ENCODE measurements around the gene DDX54.

Gene DDX54

GRCh38 chr12:113196582-113196981 lies 11.3 kb upstream of the DDX54 start:
- DNase-seq (ENCODE audit: low read depth in 2 of 2): no peak
- TF ChIP-seq CTCF (IDR thresholded peaks at IDR 0.05; ENCODE audit: low read depth, low read length): no peak

GRCh38 chr12:113195598-113195997 lies 10.3 kb upstream of the DDX54 start:
- H3K4me3 ChIP-seq (replicated peaks in 1 of 2; ENCODE audit: low read depth in 2 of 2, low read length in 2 of 2): no peak overlapping the region
- no peak for TF ChIP-seq CTCF (IDR thresholded peaks at IDR 0.05; ENCODE audit: low read depth, low read length)
- no peak for DNase-seq (ENCODE audit: low read depth in 2 of 2)

More at GRCh38 chr12:113196582-113196981, 11.3 kb upstream of the DDX54 start:
- no peak overlapping the region for H3K4me3 ChIP-seq (replicated peaks in 1 of 2; ENCODE audit: low read depth in 2 of 2, low read length in 2 of 2)

- DNase-seq (ENCODE audit: low read depth in 2 of 2): peak; percentile 61 to 69
- H3K4me3 ChIP-seq (replicated peaks in 1 of 2; ENCODE audit: low read depth in 2 of 2, low read length in 2 of 2): no peak overlapping the region
- no peak for TF ChIP-seq CTCF (IDR thresholded peaks at IDR 0.05; ENCODE audit: low read depth, low read length)
Measured at GRCh38 chr12:113194971-113195391, 9.7 kb upstream of the DDX54 start.

GRCh38 chr12:113191227-113191626 lies 5.9 kb upstream of the DDX54 start:
- DNase-seq (ENCODE audit: low read depth in 2 of 2): no peak
- no peak overlapping the region for H3K4me3 ChIP-seq (replicated peaks in 1 of 2; ENCODE audit: low read depth in 2 of 2, low read length in 2 of 2)
- no peak for TF ChIP-seq CTCF (IDR thresholded peaks at IDR 0.05; ENCODE audit: low read depth, low read length)

- DNase-seq (ENCODE audit: low read depth in 2 of 2): peak; percentile 39 to 49
- TF ChIP-seq CTCF (IDR thresholded peaks at IDR 0.05; ENCODE audit: low read depth, low read length): no peak
- H3K4me3 ChIP-seq (replicated peaks in 1 of 2; ENCODE audit: low read depth in 2 of 2, low read length in 2 of 2): no peak overlapping the region
Measured at GRCh38 chr12:113190761-113191160, 5.5 kb upstream of the DDX54 start.

- no peak for DNase-seq (ENCODE audit: low read depth in 2 of 2)
- no peak for TF ChIP-seq CTCF (IDR thresholded peaks at IDR 0.05; ENCODE audit: low read depth, low read length)
- no peak overlapping the region for H3K4me3 ChIP-seq (replicated peaks in 1 of 2; ENCODE audit: low read depth in 2 of 2, low read length in 2 of 2)
Measured at GRCh38 chr12:113189361-113189760, 4.1 kb upstream of the DDX54 start.

- TF ChIP-seq CTCF (IDR thresholded peaks at IDR 0.05; ENCODE audit: low read depth, low read length): no peak
- peak overlapping the region; percentile 75 to 83 for H3K4me3 ChIP-seq (replicated peaks in 1 of 2; ENCODE audit: low read depth in 2 of 2, low read length in 2 of 2)
Measured at GRCh38 chr12:113186666-113187325, 1.5 kb upstream of the DDX54 start.

More at GRCh38 chr12:113186666-113187325, 1.5 kb upstream of the DDX54 start:
- DNase-seq (ENCODE audit: low read depth in 2 of 2): no peak
